Mesenchymal stem cell (in vitro differentiated cells and primary cell): ENCODE results near the gene COL11A1.
A peak's percentile ranks its signal among the peaks of the same experiment; 100 is the strongest.

Experiments
- DNase-seq: peaks from one replicate; pipeline ENCODE4 v3.0.0-alpha.2; 2013
- H2AFZ ChIP-seq: one replicate; pipeline ENCODE4 v1.6.1; 2013; ENCODE audit warnings: low read depth, mild to moderate bottlenecking, control low read depth, inconsistent platforms, low read length, moderate library complexity
- H2AK5ac ChIP-seq: 2 replicates; pipeline ENCODE4 v1.6.1; 2013; ENCODE audit warnings: low read length, moderate library complexity, mild to moderate bottlenecking, inconsistent platforms; ENCODE audit not compliant: severe bottlenecking
- H2BK120ac ChIP-seq: one replicate; pipeline ENCODE4 v1.6.1; 2013; ENCODE audit warnings: low read depth, mild to moderate bottlenecking, inconsistent platforms, low read length, moderate library complexity
- H2BK12ac ChIP-seq, 2 experiments: one replicate each; pipeline ENCODE4 v1.6.1; 2013; ENCODE audit warnings: inconsistent platforms in 2 of 2, low read length in 2 of 2, mild to moderate bottlenecking in 2 of 2, moderate library complexity in 2 of 2, control low read depth in 1 of 2
- H2BK15ac ChIP-seq: one replicate; pipeline ENCODE4 v1.6.1; 2013; ENCODE audit warnings: mild to moderate bottlenecking, low read depth, inconsistent platforms; ENCODE audit not compliant: poor library complexity, severe bottlenecking
- H2BK5ac ChIP-seq: 2 replicates; pipeline ENCODE4 v1.6.1; 2013; ENCODE audit warnings: low read depth, mild to moderate bottlenecking, low read length, control low read depth, inconsistent platforms; ENCODE audit not compliant: poor library complexity, severe bottlenecking
- H3K14ac ChIP-seq, 2 experiments: one replicate each; pipeline ENCODE4 v1.6.1; 2013; ENCODE audit warnings: inconsistent platforms in 2 of 2, low read length in 2 of 2, control low read depth in 1 of 2, mild to moderate bottlenecking in 1 of 2, moderate library complexity in 1 of 2
- H3K18ac ChIP-seq, 2 experiments: one replicate each; pipeline ENCODE4 v1.6.1; 2013; ENCODE audit warnings: inconsistent platforms in 2 of 2, low read length in 2 of 2, control low read depth in 1 of 2, low read depth in 1 of 2, mild to moderate bottlenecking in 1 of 2
- H3K23ac ChIP-seq, 2 experiments: one replicate each; pipeline ENCODE4 v1.6.1; 2013; ENCODE audit warnings: inconsistent platforms in 2 of 2, low read length in 2 of 2, mild to moderate bottlenecking in 2 of 2, moderate library complexity in 2 of 2, control low read depth in 1 of 2
- H3K27ac ChIP-seq: 2 replicates; pipeline ENCODE4 v1.5.1; 2013; ENCODE audit warnings: mild to moderate bottlenecking, moderate library complexity, low read length, control low read depth, inconsistent platforms; ENCODE audit not compliant: poor library complexity, severe bottlenecking
- H3K27me3 ChIP-seq, 2 experiments: 2 replicates each; pipeline versions ENCODE4 v1.6.1 to v1.7.0; 2013; ENCODE audit warnings: low read length in 2 of 2, mild to moderate bottlenecking in 2 of 2, moderate library complexity in 2 of 2, control low read depth in 1 of 2, inconsistent platforms in 1 of 2; ENCODE audit not compliant: control insufficient read depth in 1 of 2, insufficient read depth in 1 of 2
- H3K36me3 ChIP-seq, 2 experiments: 2 replicates each; pipeline versions ENCODE4 v1.6.1 to v1.7.0; 2013; ENCODE audit warnings: low read length in 2 of 2, control low read depth in 1 of 2, inconsistent platforms in 1 of 2, low read depth in 1 of 2, mild to moderate bottlenecking in 1 of 2; ENCODE audit not compliant: insufficient read depth in 2 of 2, control insufficient read depth in 1 of 2
- H3K4ac ChIP-seq, 2 experiments: one replicate each; pipeline ENCODE4 v1.6.1; 2013; ENCODE audit warnings: inconsistent platforms in 2 of 2, low read length in 2 of 2, mild to moderate bottlenecking in 2 of 2, moderate library complexity in 2 of 2, control low read depth in 1 of 2, low read depth in 1 of 2
- H3K4me1 ChIP-seq: 2 replicates; pipeline ENCODE4 v1.6.1; 2013; ENCODE audit warnings: low read depth, low read length, control low read depth; ENCODE audit not compliant: control insufficient read depth, insufficient read depth
- H3K4me2 ChIP-seq: 2 replicates; pipeline ENCODE4 v1.6.1; 2013; ENCODE audit warnings: low read length, mild to moderate bottlenecking, inconsistent platforms; ENCODE audit not compliant: poor library complexity, severe bottlenecking
- H3K4me3 ChIP-seq, 2 experiments: 2 replicates each; pipeline versions ENCODE4 v1.5.1 to v1.7.0; 2013; ENCODE audit warnings: low read length in 2 of 2, mild to moderate bottlenecking in 2 of 2, control low read depth in 1 of 2, low read depth in 1 of 2; ENCODE audit not compliant: insufficient read depth in 1 of 2
- H3K79me1 ChIP-seq: replicated peaks from 2 replicates; pipeline ENCODE4 v1.6.1; 2013; ENCODE audit warnings: mild to moderate bottlenecking, control low read depth, low read length, inconsistent platforms; ENCODE audit not compliant: poor library complexity, severe bottlenecking
- H3K9ac ChIP-seq: 2 replicates; pipeline ENCODE4 v1.7.0; 2013; ENCODE audit warnings: mild to moderate bottlenecking, low read length, moderate library complexity
- H3K9me3 ChIP-seq: 2 replicates; pipeline ENCODE4 v1.7.0; 2013; ENCODE audit warnings: mild to moderate bottlenecking, low read length; ENCODE audit not compliant: control insufficient read depth
- H4K8ac ChIP-seq: one replicate; pipeline ENCODE4 v1.6.1; 2013; ENCODE audit warnings: inconsistent platforms, mild to moderate bottlenecking, low read length, moderate library complexity
- H4K91ac ChIP-seq: one replicate; pipeline ENCODE4 v1.6.1; 2013; ENCODE audit warnings: mild to moderate bottlenecking, low read length, inconsistent platforms
- WGBS: methylation state at CpG from one replicate; pipeline ENCODE4 v1.1.7; 2013; ENCODE audit warnings: mixed read lengths; 5-methylcytosine and 5-hydroxymethylcytosine counted together

The COL11A1 gene

DNA sequence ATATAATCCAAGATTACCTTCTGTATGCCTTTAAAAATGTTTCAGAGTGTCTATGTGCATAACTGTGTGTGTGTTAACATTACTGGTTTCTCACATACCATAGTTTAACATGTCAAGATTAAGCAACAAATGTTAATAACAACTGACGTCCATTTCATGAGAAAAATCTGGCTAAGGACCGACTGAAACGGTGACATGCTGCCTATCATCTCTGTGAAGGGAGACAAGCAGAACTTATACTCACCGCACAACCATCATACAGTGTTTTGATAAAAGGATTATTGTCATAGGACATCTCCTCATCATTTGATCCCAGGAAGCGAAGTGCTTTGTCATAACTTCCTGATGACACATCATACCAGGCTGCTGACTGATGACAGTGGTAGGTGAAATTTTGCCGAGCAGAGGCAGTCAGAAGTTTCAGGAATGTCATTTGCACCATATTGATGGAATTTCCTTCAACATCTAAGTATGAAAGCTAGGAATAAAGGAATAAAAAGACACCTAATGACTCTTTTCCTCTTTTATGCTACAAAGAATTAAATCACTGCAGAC lies 228.8 kb downstream of the COL11A1 start:
- no peaks in the 10 kb centered on the region for H3K27me3 ChIP-seq
- peak; percentile 67 for DNase-seq
- no peak overlapping the region for H3K18ac ChIP-seq
- peak overlapping the region; percentile 14 for H3K9ac ChIP-seq
- H3K14ac ChIP-seq, result no peak overlapping the region
- no peak overlapping the region for H2BK120ac ChIP-seq
- H2BK12ac ChIP-seq, result no peak overlapping the region
- no peak overlapping the region for H2BK15ac ChIP-seq
- no peak overlapping the region for H3K4me2 ChIP-seq
- H3K4me3 ChIP-seq, result no peak overlapping the region
- no peak overlapping the region for H2AK5ac ChIP-seq
- no peak overlapping the region for H3K23ac ChIP-seq
- no peak overlapping the region for H4K8ac ChIP-seq
- WGBS, result 39% methylated on average over 3 of the region's 6 CpGs
- peaks cover 4% of the 10 kb centered on the region for H3K79me1 ChIP-seq
- H3K36me3 ChIP-seq, result peaks cover 0 to 10% of the 10 kb centered on the region in 2 experiments
- no peaks in the 10 kb centered on the region for H3K9me3 ChIP-seq
- no peak overlapping the region for H2AFZ ChIP-seq
- H2BK5ac ChIP-seq, result no peak overlapping the region
- H3K4me1 ChIP-seq, result no peaks in the 10 kb centered on the region
- H4K91ac ChIP-seq, result no peak overlapping the region
- peak overlapping the region; percentile 67 for H3K27ac ChIP-seq
- no peak overlapping the region for H3K4ac ChIP-seq

DNA sequence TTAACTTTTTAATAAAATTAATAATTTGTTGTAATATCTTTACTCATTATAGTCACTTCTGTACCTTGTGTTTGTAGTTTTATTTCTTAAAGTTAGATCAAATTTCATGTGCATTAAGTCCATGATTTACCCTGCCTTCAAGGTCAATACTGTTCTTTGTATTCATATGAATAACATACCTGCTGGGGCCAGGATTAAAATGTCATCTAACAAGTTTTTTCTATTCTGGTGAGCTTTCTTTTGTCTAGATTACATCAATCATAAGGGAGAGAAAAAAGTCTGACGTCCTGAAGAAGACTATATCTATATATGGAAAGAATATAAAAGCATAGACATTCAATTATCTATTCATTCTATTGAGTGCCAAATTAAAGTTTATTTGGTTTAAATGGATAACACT lies 232.6 kb downstream of the COL11A1 start:
- no peak overlapping the region for H3K23ac ChIP-seq
- no peak overlapping the region for H2BK5ac ChIP-seq
- H3K4me1 ChIP-seq, result peaks cover 2% of the 10 kb centered on the region
- H3K18ac ChIP-seq, result no peak overlapping the region
- H4K91ac ChIP-seq, result no peak overlapping the region
- H3K36me3 ChIP-seq, result peaks cover 0 to 7% of the 10 kb centered on the region in 2 experiments
- no peak overlapping the region for H3K4me2 ChIP-seq
- H3K4ac ChIP-seq, result no peak overlapping the region
- H3K9ac ChIP-seq, result no peak overlapping the region
- no peak overlapping the region for H2AFZ ChIP-seq
- H3K9me3 ChIP-seq, result no peaks in the 10 kb centered on the region
- no CpG with 5 or more reads among the region's 1 CpG for WGBS
- no peak overlapping the region for H2AK5ac ChIP-seq
- no peak overlapping the region for H3K4me3 ChIP-seq
- H2BK15ac ChIP-seq, result no peak overlapping the region
- no peak for DNase-seq
- no peaks in the 10 kb centered on the region for H3K27me3 ChIP-seq
- H3K79me1 ChIP-seq, result peaks cover 2% of the 10 kb centered on the region
- no peak overlapping the region for H4K8ac ChIP-seq
- no peak overlapping the region for H3K27ac ChIP-seq
- H2BK12ac ChIP-seq, result no peak overlapping the region
- no peak overlapping the region for H3K14ac ChIP-seq
- H2BK120ac ChIP-seq, result no peak overlapping the region

DNA sequence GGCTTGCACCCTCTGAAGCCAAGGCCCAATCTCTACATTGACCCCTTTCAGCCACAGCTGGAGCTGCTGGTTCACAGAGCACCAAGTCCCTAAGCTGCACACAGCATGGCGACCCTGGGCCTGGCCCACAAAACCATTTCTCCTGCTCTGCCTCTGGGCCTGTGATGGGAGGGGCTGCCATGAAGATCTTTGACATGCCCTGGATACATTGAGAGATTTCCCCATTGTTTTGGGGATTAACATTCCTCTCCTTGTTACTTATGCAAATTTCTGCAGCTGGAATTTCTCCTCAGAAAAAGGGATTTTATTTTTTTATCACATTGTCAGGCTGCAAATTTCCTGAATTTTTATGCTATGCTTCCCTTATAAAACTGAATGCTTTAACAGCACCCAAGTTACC lies 235.8 kb downstream of the COL11A1 start:
- Histone ChIP-seq H3K23ac (no peak overlapping the region), H3K27me3 (no peaks in the 10 kb centered on the region), H3K4me3 (no peak overlapping the region), H3K36me3 (peaks cover 0 to 4% of the 10 kb centered on the region in 2 experiments), H3K79me1 (peaks cover 2% of the 10 kb centered on the region), H2BK12ac (no peak overlapping the region), H3K4ac (no peak overlapping the region), H2BK5ac (no peak overlapping the region), H4K8ac (no peak overlapping the region), H3K18ac (no peak overlapping the region), H3K4me2 (no peak overlapping the region), H2BK15ac (no peak overlapping the region), H2AFZ (no peak overlapping the region), H4K91ac (no peak overlapping the region), H3K4me1 (peaks cover 2% of the 10 kb centered on the region), H3K14ac (peak overlapping the region in 1 of 2 experiments; percentile 18), H2AK5ac (no peak overlapping the region), H3K27ac (no peak overlapping the region), H3K9ac (no peak overlapping the region), H3K9me3 (no peaks in the 10 kb centered on the region), H2BK120ac (no peak overlapping the region)
- WGBS, result 92% methylated on average over 1 of the region's 1 CpG
- DNase-seq, result no peak

DNA sequence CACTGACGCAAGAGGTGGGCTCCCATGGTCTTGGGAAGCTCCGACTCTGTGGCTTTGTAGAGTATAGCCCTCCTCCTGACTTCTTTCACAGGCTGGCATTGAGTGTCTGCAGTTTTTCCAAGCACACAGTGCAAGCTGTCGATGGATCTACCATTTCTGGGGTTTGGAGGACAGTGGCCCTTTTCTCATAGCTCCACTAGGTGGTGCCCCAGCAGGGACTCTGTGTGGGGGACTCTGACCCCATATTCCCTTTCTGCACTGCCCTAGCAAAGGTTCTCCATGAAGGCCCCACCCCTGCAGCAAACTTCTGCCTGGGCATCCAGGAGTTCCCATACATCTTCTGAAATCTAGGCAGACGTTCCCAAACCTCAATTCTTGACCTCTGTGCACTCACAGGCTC lies 236.2 kb downstream of the COL11A1 start:
- H3K9ac ChIP-seq, result no peak overlapping the region
- 91% methylated on average over 4 of the region's 4 CpGs for WGBS
- H3K14ac ChIP-seq, result peak overlapping the region in 1 of 2 experiments; percentile 18
- no peak overlapping the region for H2BK15ac ChIP-seq
- no peak overlapping the region for H4K91ac ChIP-seq
- peaks cover 0 to 4% of the 10 kb centered on the region in 2 experiments for H3K36me3 ChIP-seq
- no peak overlapping the region for H3K23ac ChIP-seq
- no peak overlapping the region for H3K4me3 ChIP-seq
- no peak overlapping the region for H3K27ac ChIP-seq
- H3K18ac ChIP-seq, result no peak overlapping the region
- no peak overlapping the region for H2AFZ ChIP-seq
- H3K4me2 ChIP-seq, result no peak overlapping the region
- H3K9me3 ChIP-seq, result no peaks in the 10 kb centered on the region
- peaks cover 2% of the 10 kb centered on the region for H3K79me1 ChIP-seq
- H2BK120ac ChIP-seq, result no peak overlapping the region
- DNase-seq, result no peak
- no peak overlapping the region for H3K4ac ChIP-seq
- H2BK5ac ChIP-seq, result no peak overlapping the region
- H3K4me1 ChIP-seq, result peaks cover 2% of the 10 kb centered on the region
- H2BK12ac ChIP-seq, result no peak overlapping the region
- H3K27me3 ChIP-seq, result no peaks in the 10 kb centered on the region
- no peak overlapping the region for H2AK5ac ChIP-seq
- no peak overlapping the region for H4K8ac ChIP-seq
